SK-N-SH (cell line): Measurements from ENCODE around the gene RAD51B.

Experiments used
- CTCF ChIP-seq: fragments of 200-600 bp; sonication (generic); IDR thresholded peaks from 2 replicates; pipeline ENCODE4 v1.6.1; 2017; ENCODE audit warnings: antibody characterized with exemption, mild to moderate bottlenecking, moderate library complexity
- ELF1 ChIP-seq: IDR thresholded peaks from 2 replicates; pipeline ENCODE4 v1.4.0; 2012
- EZH2phosphoT487 ChIP-seq: fragments of 200-600 bp; sonication (generic); IDR thresholded peaks from 2 replicates; pipeline ENCODE4 v1.6.1; 2017; ENCODE audit warnings: low read depth, mixed run types, mild to moderate bottlenecking, antibody characterized with exemption, moderate library complexity, borderline replicate concordance
- FOXM1 ChIP-seq: IDR thresholded peaks from 2 replicates; pipeline ENCODE4 v1.4.0; 2012; ENCODE audit warnings: low read depth, mild to moderate bottlenecking
- MAX ChIP-seq: IDR thresholded peaks from 2 replicates; pipeline ENCODE4 v1.4.0; 2012; ENCODE audit warnings: low read depth
- POLR2AphosphoS5 ChIP-seq: IDR thresholded peaks from 2 replicates; pipeline ENCODE4 v1.6.1; 2012; ENCODE audit warnings: low read depth, low read length
- RFX5 ChIP-seq: IDR thresholded peaks from 2 replicates; pipeline ENCODE4 v1.6.1; 2012; ENCODE audit warnings: mild to moderate bottlenecking, improper control_type of control experiment, low read length
- SIN3A ChIP-seq: IDR thresholded peaks from 2 replicates; pipeline ENCODE4 v1.6.1; 2012; ENCODE audit warnings: low read depth, mild to moderate bottlenecking, low read length, moderate library complexity, borderline replicate concordance
- SMC3 ChIP-seq: IDR thresholded peaks from 2 replicates; pipeline ENCODE4 v1.6.1; 2012; ENCODE audit warnings: low read depth, low read length, improper control_type of control experiment
- YY1 ChIP-seq: IDR thresholded peaks from 2 replicates; pipeline ENCODE4 v1.4.0; 2012; ENCODE audit warnings: low read depth, mild to moderate bottlenecking
- TF ChIP-seq, protein P1 (sequence below): IDR thresholded peaks from 2 replicates; pipeline ENCODE4; 2012

GRCh38 chr14:68238551-68238950 lies 419.0 kb downstream of the RAD51B start:
- no peak for TF ChIP-seq CTCF
- TF ChIP-seq POLR2AphosphoS5, result no peak
- no peak for TF ChIP-seq MAX
- no peak for TF ChIP-seq SMC3
- TF ChIP-seq SIN3A, result no peak
- TF ChIP-seq RFX5, result no peak
- TF ChIP-seq EZH2phosphoT487, result no peak
- no peak for TF ChIP-seq YY1
- no peak for TF ChIP-seq FOXM1
- TF ChIP-seq, protein P1, sequence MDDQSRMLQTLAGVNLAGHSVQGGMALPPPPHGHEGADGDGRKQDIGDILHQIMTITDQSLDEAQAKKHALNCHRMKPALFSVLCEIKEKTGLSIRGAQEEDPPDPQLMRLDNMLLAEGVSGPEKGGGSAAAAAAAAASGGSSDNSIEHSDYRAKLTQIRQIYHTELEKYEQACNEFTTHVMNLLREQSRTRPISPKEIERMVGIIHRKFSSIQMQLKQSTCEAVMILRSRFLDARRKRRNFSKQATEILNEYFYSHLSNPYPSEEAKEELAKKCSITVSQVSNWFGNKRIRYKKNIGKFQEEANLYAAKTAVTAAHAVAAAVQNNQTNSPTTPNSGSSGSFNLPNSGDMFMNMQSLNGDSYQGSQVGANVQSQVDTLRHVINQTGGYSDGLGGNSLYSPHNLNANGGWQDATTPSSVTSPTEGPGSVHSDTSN, result no peak
- no peak for TF ChIP-seq ELF1
